Tibial artery (tissue), 4 donors: Measurements from ENCODE around the gene HIGD1A.

ENCODE experiments used
- DNase-seq, 2 donors: peaks; one replicate each; pipeline ENCODE4 v3.0.0-alpha.2; 2019
- H3K27ac ChIP-seq, 2 donors: fragments of 200-600 bp; sonication (generic) in 1 of 2; 1 replicate in 1 of 2; 2 replicates in 1 of 2; pipeline ENCODE4 v1.5.1; 2018 to 2019; ENCODE audit warnings: mild to moderate bottlenecking in 1 of 2
- H3K27me3 ChIP-seq, 2 donors: fragments of 200-600 bp; sonication (generic) in 1 of 2; one replicate each; pipeline versions ENCODE4 v1.5.1 to v1.6.0; 2016 to 2019
- H3K36me3 ChIP-seq, 3 donors: fragments of 200-600 bp; sonication (generic) in 2 of 3; one replicate each; pipeline ENCODE4 v1.5.1; 2016 to 2019; ENCODE audit warnings: mild to moderate bottlenecking in 2 of 3
- H3K4me1 ChIP-seq, 4 donors: fragments of 200-600 bp; sonication (generic) in 2 of 4; 1 replicate in 3 of 4; 2 replicates in 1 of 4; pipeline ENCODE4 v1.5.1; 2016 to 2019
- H3K4me3 ChIP-seq, 2 donors: fragments of 200-600 bp; sonication (generic) in 1 of 2; 1 replicate in 1 of 2; 2 replicates in 1 of 2; pipeline ENCODE4 v1.5.1; 2018 to 2019; ENCODE audit warnings: mild to moderate bottlenecking in 2 of 2
- H3K9me3 ChIP-seq, 3 donors: fragments of 200-600 bp; sonication (generic) in 1 of 3; one replicate each; pipeline ENCODE4 v1.5.1; 2016 to 2019
- intact Hi-C: fragments of 100-400 bp; cut with DNase I; formaldehyde crosslinking; loops from one replicate; pipeline ENCODE4 v1.15.0; 2023; ENCODE audit warnings: low total_unique reads
- TF ChIP-seq, protein P1 (sequence below), 2 experiments: fragments of 200-600 bp in 1 of 2; fragments of 450-650 bp in 1 of 2; IDR thresholded peaks; one replicate each; pipeline ENCODE4 v1.5.1; 2017 to 2019; ENCODE audit warnings: antibody characterized with exemption in 2 of 2, mild to moderate bottlenecking in 1 of 2, moderate library complexity in 1 of 2

The HIGD1A gene

GRCh38 chr3:42736531-42736930 lies 67.8 kb downstream of the HIGD1A start:
- Histone ChIP-seq H3K27me3 (no peaks in the 10 kb centered on the region), H3K4me3 (no peak overlapping the region), H3K9me3 (no peaks in the 10 kb centered on the region), H3K4me1 (peaks cover 0 to 19% (median 12%) of the 10 kb centered on the region in 4 donors), H3K36me3 (no peaks in the 10 kb centered on the region), H3K27ac (no peak overlapping the region)
- intact Hi-C loops: no loop called here
- TF ChIP-seq, protein P1, sequence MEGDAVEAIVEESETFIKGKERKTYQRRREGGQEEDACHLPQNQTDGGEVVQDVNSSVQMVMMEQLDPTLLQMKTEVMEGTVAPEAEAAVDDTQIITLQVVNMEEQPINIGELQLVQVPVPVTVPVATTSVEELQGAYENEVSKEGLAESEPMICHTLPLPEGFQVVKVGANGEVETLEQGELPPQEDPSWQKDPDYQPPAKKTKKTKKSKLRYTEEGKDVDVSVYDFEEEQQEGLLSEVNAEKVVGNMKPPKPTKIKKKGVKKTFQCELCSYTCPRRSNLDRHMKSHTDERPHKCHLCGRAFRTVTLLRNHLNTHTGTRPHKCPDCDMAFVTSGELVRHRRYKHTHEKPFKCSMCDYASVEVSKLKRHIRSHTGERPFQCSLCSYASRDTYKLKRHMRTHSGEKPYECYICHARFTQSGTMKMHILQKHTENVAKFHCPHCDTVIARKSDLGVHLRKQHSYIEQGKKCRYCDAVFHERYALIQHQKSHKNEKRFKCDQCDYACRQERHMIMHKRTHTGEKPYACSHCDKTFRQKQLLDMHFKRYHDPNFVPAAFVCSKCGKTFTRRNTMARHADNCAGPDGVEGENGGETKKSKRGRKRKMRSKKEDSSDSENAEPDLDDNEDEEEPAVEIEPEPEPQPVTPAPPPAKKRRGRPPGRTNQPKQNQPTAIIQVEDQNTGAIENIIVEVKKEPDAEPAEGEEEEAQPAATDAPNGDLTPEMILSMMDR (IDR thresholded peaks at IDR 0.05): no peak
- no peak for DNase-seq

- intact Hi-C loops: no loop called here
- Histone ChIP-seq H3K27ac (no peak overlapping the region), H3K27me3 (no peaks in the 10 kb centered on the region), H3K4me3 (no peak overlapping the region), H3K36me3 (no peaks in the 10 kb centered on the region), H3K9me3 (no peaks in the 10 kb centered on the region), H3K4me1 (peaks cover 0 to 19% (median 12%) of the 10 kb centered on the region in 4 donors)
- TF ChIP-seq, protein P1 (IDR thresholded peaks at IDR 0.05): no peak
- DNase-seq: no peak
These were observed 68.2 kb downstream of the HIGD1A start for GRCh38 chr3:42736081-42736480.

- TF ChIP-seq, protein P1 (IDR thresholded peaks at IDR 0.05): no peak
- Histone ChIP-seq H3K9me3 (no peaks in the 10 kb centered on the region), H3K4me3 (no peak overlapping the region), H3K27me3 (no peaks in the 10 kb centered on the region), H3K4me1 (peaks cover 0 to 19% (median 12%) of the 10 kb centered on the region in 4 donors), H3K36me3 (no peaks in the 10 kb centered on the region), H3K27ac (no peak overlapping the region)
- no peak for DNase-seq
- intact Hi-C loops: no loop called here
These were observed 68.7 kb downstream of the HIGD1A start for GRCh38 chr3:42735615-42736014.

DNA sequence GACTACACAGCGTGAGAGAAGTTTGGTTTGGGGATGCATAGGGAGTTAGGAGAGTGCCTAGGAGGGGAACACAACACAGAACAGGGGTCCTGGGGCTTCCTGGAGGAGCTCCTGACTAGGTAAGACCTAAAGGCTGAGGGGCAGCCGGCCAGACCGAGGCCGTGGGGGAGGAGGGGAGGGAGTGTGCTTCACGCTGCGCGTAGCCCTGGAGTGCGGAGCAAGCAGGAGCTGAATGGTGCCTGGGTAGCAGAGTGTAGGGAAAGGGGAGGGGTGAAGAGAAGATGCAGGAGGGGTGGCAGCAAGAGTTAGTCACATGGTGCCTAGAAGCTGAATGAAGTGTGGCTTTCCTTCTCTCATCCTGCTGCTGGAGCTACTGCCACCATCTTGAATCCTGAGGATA lies 69.3 kb downstream of the HIGD1A start:
- H3K27me3 ChIP-seq: no peaks in the 10 kb centered on the region
- no peaks in the 10 kb centered on the region for H3K36me3 ChIP-seq
- TF ChIP-seq, protein P1 (IDR thresholded peaks at IDR 0.05): no peak
- H3K9me3 ChIP-seq: no peaks in the 10 kb centered on the region
- intact Hi-C loops: no loop called here
- no peak overlapping the region for H3K27ac ChIP-seq
- H3K4me3 ChIP-seq: no peak overlapping the region
- peaks cover 0 to 17% (median 11%) of the 10 kb centered on the region in 4 donors for H3K4me1 ChIP-seq
- no peak for DNase-seq

GRCh38 chr3:42734263-42734860 lies 69.9 kb downstream of the HIGD1A start:
- no peak for DNase-seq
- peaks cover 0 to 18% (median 13%) of the 10 kb centered on the region in 4 donors for H3K4me1 ChIP-seq
- no peaks in the 10 kb centered on the region for H3K27me3 ChIP-seq
- TF ChIP-seq, protein P1 (IDR thresholded peaks at IDR 0.05): no peak
- H3K36me3 ChIP-seq: no peaks in the 10 kb centered on the region
- H3K27ac ChIP-seq: no peak overlapping the region
- H3K4me3 ChIP-seq: no peak overlapping the region
- H3K9me3 ChIP-seq: no peaks in the 10 kb centered on the region
- intact Hi-C loops: no loop called here
